Measurements from ENCODE around the gene HDGFL2.

Gene HDGFL2

GRCh38 chr19:4493104-4493928 is 21.2 kb downstream of the HDGFL2 start:
- no peak for DNase-seq (ENCODE audit: low read depth, low spot score)
- in situ Hi-C loops (cut with HindIII; ENCODE audit: low sequenced_read_pairs), result no loop called here
- TF ChIP-seq, protein P1, sequence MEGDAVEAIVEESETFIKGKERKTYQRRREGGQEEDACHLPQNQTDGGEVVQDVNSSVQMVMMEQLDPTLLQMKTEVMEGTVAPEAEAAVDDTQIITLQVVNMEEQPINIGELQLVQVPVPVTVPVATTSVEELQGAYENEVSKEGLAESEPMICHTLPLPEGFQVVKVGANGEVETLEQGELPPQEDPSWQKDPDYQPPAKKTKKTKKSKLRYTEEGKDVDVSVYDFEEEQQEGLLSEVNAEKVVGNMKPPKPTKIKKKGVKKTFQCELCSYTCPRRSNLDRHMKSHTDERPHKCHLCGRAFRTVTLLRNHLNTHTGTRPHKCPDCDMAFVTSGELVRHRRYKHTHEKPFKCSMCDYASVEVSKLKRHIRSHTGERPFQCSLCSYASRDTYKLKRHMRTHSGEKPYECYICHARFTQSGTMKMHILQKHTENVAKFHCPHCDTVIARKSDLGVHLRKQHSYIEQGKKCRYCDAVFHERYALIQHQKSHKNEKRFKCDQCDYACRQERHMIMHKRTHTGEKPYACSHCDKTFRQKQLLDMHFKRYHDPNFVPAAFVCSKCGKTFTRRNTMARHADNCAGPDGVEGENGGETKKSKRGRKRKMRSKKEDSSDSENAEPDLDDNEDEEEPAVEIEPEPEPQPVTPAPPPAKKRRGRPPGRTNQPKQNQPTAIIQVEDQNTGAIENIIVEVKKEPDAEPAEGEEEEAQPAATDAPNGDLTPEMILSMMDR (IDR thresholded peaks at IDR 0.05; ENCODE audit: low read depth, low read length), result no peak
- H3K4me3 ChIP-seq (ENCODE audit: low read depth, low read length), result no peak overlapping the region

DNA sequence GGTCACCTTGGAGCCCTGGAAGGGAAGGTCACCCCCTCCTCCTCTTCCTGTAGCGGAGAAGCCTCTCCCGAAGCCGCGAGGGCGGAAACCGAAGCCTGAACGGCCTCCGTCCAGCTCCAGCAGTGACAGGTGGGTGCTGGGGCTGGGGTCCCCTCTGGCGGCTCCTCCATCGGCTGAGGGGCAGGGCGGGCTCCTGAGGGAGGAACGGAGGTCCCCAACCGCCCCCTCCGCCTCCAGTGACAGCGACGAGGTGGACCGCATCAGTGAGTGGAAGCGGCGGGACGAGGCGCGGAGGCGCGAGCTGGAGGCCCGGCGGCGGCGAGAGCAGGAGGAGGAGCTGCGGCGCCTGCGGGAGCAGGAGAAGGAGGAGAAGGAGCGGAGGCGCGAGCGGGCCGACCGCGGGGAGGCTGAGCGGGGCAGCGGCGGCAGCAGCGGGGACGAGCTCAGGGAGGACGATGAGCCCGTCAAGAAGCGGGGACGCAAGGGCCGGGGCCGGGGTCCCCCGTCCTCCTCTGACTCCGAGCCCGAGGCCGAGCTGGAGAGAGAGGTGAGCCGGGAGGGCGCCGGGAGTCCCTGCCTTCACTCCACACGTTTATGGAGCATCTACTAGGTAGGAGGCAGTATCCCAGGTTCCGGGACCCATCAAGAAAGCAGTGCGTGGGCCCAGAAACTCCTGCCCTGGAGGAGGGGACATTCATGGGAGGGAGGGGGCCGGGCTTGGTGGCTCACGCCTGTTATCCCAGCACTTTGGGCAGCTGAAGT is 22.0 kb downstream of the HDGFL2 start:
- in situ Hi-C loops (cut with HindIII; ENCODE audit: low sequenced_read_pairs), result no loop called here

DNA sequence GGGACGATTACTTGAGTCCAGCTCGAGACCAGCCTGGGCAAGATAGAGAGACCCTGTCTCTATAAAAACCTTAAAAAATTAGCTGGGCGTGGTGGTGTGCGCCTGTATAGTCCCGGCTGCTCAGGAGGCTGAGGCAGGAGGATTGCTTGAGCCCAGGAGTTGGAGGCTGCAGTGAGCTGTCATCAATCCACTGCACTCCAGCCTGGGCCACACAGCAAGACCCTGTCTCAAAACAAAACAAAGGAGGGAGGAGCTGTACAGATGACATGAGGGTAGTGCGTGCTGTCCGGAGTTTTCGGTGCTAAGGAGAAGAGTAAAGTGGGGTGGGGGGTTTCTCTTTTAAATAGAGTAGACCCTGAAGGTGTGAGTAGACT is 22.6 kb downstream of the HDGFL2 start:
- in situ Hi-C loops (cut with HindIII; ENCODE audit: low sequenced_read_pairs), result no loop called here
- TF ChIP-seq, protein P1 (IDR thresholded peaks at IDR 0.05; ENCODE audit: low read depth, low read length), result no peak
- DNase-seq (ENCODE audit: low read depth, low spot score), result no peak
- no peak overlapping the region for H3K4me3 ChIP-seq (ENCODE audit: low read depth, low read length)

More for the DNA sequence above, 22.0 kb downstream of the HDGFL2 start:
- no peak overlapping the region for H3K4me3 ChIP-seq (ENCODE audit: low read depth, low read length)
- no peak for DNase-seq (ENCODE audit: low read depth, low spot score)
- TF ChIP-seq, protein P1 (IDR thresholded peaks at IDR 0.05; ENCODE audit: low read depth, low read length), result no peak

GRCh38 chr19:4495471-4495870 is 23.4 kb downstream of the HDGFL2 start:
- no peak overlapping the region for H3K4me3 ChIP-seq (ENCODE audit: low read depth, low read length)
- in situ Hi-C loops (cut with HindIII; ENCODE audit: low sequenced_read_pairs), result no loop called here
- TF ChIP-seq, protein P1 (IDR thresholded peaks at IDR 0.05; ENCODE audit: low read depth, low read length), result peak; percentile 9
- no peak for DNase-seq (ENCODE audit: low read depth, low spot score)

DNA sequence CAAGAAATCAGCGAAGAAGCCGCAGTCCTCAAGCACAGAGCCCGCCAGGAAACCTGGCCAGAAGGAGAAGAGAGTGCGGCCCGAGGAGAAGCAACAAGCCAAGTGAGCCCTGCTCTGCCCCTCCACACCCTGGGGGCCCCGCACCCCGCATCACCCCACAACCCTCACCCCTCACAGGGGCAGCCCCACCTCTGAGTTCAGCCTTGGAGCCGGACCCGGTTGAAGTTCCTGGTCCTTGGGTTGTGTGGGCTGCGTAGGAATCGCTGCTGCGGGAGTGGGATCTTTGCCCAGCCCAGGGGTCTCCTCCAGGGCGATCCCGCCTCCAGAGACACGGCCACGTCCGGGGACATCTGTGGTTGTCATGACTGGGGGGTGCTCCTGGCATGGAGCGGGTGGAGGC is 24.2 kb downstream of the HDGFL2 start:
- no peak overlapping the region for H3K4me3 ChIP-seq (ENCODE audit: low read depth, low read length)
- no peak for DNase-seq (ENCODE audit: low read depth, low spot score)
- TF ChIP-seq, protein P1 (IDR thresholded peaks at IDR 0.05; ENCODE audit: low read depth, low read length), result no peak
- in situ Hi-C loops (cut with HindIII; ENCODE audit: low sequenced_read_pairs), result no loop called here

GRCh38 chr19:4497770-4498389 is 25.8 kb downstream of the HDGFL2 start:
- TF ChIP-seq, protein P1 (IDR thresholded peaks at IDR 0.05; ENCODE audit: low read depth, low read length), result no peak
- in situ Hi-C loops (cut with HindIII; ENCODE audit: low sequenced_read_pairs), result no loop called here
- no peak overlapping the region for H3K4me3 ChIP-seq (ENCODE audit: low read depth, low read length)
- DNase-seq (ENCODE audit: low read depth, low spot score), result no peak

All from astrocyte of the spinal cord (primary cell).